Left ventricle myocardium superior (tissue), 1 donor: ENCODE results near the gene TMEM59. TPM values are rescaled to one million over a fixed set of nuclear protein-coding genes. Genes with fewer than 3 reads are reported as not detected.
A peak's percentile ranks its signal among the peaks of the same experiment; 100 is the strongest.
"Not testable (repeated sequence)": the region's sequence is repeated elsewhere in the genome, so short reads cannot be mapped to it uniquely, and the experiment has no call there.

Source experiments
- ATAC-seq: fragments of 200-7000 bp; cut with Tn5 transposase; one replicate; pipeline ENCODE4 v1.9.1; 2020; ENCODE audit warnings: mild to moderate bottlenecking, moderate library complexity
- DNase-seq: peaks from one replicate; pipeline ENCODE4 v3.0.0-alpha.2; 2020
- intact Hi-C: fragments of 100-400 bp; cut with micrococcal nuclease; formaldehyde crosslinking; loops from one replicate; pipeline ENCODE4 v1.11.0; 2022
- long read RNA-seq: library from polyadenylated mRNA; unstranded; transcript quantifications from one replicate; pipeline ENCODE4 v2.0.0, GENCODE V29; 2021
- total RNA-seq: library from RNA; stranded (reverse); fragmentation: NEBNext Ultra II Directional; extraction: Animal tissue kit (Norgen Biotek cat#: 25700); gene quantifications from one replicate; pipeline ENCODE4 v1.2.1, GENCODE V29; 2021
- donor health status: DM: no; HTN: yes; CAD: no; lungs with severe emphysema.

Gene TMEM59, protein sequence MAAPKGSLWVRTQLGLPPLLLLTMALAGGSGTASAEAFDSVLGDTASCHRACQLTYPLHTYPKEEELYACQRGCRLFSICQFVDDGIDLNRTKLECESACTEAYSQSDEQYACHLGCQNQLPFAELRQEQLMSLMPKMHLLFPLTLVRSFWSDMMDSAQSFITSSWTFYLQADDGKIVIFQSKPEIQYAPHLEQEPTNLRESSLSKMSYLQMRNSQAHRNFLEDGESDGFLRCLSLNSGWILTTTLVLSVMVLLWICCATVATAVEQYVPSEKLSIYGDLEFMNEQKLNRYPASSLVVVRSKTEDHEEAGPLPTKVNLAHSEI
- 318 TPM for total RNA-seq
- long read RNA-seq, full-length matches to known transcripts = 183 of 257 reads
- long read RNA-seq, partial matches to known transcripts = 54 of 257 reads
- long read RNA-seq, other reads (novel, unspliced or antisense) = 20 of 257 reads

DNA sequence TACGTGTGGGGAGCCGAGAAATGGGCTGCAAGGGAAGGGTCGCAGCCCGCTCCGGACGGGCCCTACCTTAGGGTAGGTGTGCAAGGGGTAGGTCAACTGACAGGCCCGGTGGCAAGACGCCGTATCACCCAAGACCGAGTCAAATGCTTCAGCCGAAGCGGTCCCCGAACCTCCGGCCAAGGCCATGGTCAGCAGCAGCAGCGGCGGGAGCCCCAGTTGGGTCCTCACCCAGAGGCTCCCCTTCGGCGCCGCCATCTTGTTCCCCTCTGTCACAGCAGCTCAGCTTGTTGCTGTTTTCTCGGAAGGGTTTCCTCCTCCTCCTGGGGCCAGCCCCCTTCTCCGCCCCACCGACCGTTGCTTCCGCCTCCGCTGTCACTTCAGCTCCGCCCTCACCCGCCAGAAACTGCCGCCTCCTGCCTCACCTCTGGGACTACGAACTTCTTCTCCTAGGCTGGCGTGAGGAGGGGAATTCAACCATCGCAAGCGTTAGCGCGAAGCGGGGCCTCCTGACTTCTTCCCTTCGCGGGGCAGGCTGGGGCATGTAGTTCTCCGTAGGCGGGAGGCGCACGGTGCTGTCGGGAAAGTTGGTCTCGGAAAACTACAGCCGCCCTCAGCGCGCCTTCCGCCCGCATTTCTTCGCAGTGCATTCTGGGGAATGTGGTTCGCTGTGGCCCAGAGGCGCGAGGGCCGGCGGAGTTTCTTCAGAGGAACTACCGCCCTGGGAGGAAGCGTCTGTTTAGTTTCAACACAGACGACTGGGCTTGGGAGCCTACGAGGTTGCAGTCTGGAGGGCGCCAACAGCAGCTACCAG lies at the start of gene TMEM59, which contains the start of gene TCEANC2:
Gene TMEM59, minus strand, starts transcription at position 271 of the 811 bp plus-strand sequence. Its CDS starts 16 bp downstream, at position 255.
Gene TCEANC2, plus strand, starts transcription at position 675 of the 811 bp plus-strand sequence. CDS start 815 bp downstream, outside the sequence.
- intact Hi-C loops = no loop called here
- peak; percentile 96 for ATAC-seq
- DNase-seq = peak; percentile 98

DNA sequence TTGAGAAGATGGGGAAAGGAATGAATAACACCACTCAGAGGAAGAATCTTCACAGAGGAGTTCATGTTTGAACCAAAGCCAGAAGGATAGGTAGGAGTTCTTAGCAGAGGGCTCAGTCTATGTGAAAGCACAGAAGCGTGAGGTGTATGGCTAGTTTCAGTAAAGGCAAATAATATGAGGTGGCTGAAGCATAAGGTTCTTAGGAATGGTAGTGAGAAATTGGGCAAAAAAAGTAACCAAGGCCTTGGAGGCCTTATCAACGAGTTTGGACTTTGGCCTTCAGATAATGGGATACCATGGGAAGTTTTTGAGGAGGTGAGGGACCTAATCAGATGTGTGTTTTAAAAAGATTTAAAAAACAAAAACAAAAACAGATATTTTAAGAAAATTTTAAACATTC lies 47.5 kb upstream of the TMEM59 start:
- ATAC-seq (no peak), DNase-seq (no peak)
- intact Hi-C loops = no loop called here

DNA sequence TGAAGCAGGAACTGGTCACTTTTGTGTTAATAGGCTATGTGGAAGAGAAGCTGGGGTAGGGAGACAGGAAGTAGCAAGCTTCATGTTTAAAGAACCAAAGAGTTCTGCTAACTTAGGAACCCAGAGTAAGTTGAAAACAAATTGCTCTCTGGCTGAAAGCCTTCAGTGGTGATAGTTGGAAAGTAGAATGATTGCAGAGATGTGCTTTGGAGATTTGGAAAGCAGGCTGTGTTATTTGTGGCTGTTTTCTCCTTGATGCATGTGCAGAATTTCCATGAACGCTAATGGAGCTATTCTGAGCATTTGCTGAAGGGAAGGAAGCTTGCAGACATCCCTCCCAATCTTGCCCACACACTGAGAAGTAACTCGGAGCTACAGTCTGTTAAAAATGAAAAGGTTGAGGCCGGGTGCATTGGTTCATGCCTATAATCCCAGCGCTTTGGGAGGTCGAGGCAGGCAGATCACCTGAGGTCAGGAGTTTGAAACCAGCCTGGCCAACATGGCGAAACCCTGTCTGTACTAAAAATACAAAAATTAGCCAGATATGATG lies 46.1 kb upstream of the TMEM59 start:
- no peak for ATAC-seq
- no peak for DNase-seq
- intact Hi-C loops = no loop called here

DNA sequence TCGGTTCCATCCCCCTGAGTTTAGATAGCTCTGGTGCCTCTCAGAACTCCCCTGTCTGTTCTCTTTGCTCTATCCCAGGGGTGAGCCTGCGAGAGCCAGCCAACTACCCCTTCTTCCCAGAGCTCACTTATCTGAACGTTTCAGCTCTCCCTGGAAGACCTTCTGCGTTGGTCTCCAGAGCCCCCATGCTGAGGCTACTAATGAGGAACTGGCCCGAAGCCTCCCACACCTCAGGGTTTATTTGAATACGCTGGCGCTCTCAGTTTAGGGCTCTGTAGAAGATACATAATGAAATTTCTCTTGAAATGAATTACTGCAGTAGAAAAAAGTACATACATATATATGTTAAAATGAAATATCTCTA lies 43.9 kb upstream of the TMEM59 start:
- DNase-seq (no peak), ATAC-seq (no peak)
- intact Hi-C loops = no loop called here

DNA sequence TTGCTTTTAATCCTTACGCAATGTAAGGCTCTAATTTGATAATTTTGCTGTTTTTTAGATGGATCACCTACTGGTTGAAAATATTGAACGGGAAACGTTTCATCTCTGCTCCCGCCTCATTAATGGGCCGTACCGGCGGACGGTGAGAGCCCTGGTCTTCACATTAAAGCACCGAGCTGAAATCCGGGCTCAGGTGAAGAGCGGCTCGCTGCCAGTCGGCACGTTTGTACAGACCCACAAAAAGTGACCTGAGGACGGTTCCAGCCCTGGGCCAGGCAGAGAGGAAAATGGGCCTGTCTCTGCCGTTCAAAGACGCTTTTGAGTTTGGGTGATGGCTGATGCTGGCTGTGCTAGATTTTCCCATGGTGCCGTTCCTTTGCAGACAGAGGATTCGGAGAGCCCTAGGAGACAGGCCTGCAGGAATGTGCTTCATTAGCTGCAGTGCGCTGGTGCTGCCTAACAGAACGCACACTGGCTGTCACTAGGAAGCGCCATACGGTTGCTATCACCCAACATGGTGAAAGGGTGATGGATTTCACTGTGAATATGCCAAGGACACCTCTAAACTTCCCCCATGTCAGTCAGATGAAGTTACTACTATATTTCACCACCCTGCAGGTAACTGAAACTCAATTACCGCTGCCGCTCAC lies 43.3 kb upstream of the TMEM59 start:
- intact Hi-C loops = no loop called here
- DNase-seq (no peak), ATAC-seq (no peak)

DNA sequence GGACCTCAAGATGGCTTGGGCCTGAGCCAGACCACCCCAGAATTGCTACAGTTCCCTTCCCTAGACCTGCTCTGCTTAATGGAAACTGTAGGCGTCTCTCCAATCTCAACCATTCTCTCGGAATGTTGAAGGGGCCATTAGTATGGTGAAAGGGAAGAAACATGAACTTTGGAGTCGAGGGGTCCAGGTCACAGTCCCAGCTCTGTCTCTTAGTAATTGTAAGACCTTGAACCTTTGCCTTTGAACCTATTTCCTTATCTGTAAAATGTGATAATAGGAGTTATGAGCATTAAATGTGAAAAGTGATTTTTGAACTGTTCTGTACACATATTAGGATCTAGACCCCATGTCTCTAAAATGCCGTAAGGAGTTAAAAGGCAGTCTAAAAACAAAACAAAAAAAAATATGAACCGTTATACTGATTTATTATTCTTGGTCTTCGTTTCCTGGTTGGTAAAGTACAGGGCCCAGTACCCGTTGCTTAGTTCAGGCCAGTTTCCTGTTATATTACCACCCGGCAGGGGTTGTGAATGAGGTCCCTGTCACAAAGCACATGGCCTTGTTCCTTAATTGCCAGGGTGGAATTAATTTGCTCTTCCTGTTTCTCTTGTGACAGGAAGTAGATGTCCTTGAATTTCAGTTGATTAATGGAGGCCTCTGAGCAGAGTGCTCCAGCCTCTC lies 42.7 kb upstream of the TMEM59 start:
- intact Hi-C loops = no loop called here
- DNase-seq (no peak), ATAC-seq (no peak)

DNA sequence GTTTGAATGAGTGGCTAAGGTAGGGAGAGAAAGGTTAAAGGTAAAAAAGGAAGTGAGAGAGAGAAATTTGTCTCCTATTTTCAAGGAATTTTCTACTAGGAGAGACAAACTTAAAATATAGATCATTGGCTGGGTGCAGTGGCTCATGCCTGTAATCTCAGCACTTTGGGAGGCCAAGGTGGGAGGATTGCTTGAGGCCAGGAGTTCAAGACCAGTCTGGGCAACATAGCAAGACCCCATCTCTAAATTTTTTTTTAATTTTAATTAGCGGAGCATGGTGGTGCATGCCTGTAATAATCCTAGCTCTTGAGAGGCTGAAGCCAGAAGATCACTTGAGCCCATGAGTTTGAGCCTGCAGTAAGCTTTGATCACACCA lies 41.7 kb upstream of the TMEM59 start:
- DNase-seq, ATAC-seq, intact Hi-C loops: not testable (repeated sequence)

DNA sequence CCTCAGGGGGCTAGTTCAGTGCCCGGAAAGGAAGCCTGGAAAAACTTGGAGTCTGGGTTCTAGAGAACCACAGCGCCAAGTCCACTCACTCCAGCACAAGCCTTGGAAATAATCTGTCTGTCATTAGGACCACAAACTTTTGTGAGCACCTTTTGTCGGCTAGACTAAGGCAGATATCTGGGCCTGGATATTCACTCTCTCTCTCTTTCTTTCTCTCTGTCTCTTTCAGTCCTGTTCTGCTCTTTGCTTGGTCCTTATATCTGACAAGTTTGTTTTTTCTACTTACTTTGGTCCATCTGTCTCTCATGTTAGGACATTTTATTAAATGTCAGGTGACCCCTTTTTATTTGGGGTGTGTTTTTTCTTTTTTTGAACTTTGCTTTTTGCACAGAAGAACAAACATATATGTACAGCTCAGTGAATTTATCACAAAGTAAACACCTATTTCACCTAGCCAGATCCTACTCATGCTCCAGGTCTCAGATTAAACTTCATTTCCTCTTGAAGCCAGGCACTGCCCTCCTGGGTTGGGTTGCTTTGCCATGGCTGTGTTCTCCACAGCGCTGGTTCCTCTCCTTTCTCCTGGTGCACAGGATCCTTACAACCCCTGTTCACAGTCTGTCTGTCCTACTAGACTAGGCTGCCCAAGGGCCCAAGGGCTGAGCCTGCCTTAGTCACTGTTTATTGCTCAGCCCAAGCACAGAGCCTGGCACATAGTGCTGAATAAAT lies 41.2 kb upstream of the TMEM59 start:
- DNase-seq (no peak), ATAC-seq (no peak)
- intact Hi-C loops = no loop called here

DNA sequence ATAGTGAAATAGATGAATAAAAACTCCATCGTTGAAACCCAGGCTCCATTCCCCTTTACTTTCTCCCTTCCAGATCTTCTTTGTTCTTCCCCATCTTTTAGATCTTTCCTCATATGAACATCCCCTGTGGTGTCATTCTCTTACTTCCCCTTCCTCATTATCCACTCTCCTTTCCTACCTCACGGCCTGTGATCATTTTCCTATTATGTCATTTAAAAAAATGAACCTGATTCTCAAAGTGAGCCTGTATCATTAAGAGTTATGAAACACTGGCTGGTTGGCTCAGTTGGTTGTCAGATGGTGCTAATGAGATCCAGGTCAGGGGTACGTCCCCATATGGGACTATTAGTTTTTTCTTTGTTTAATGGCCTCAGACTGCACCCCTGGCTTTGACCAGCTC lies 38.7 kb upstream of the TMEM59 start:
- no peak for DNase-seq
- ATAC-seq = no peak
- intact Hi-C loops = no loop called here

DNA sequence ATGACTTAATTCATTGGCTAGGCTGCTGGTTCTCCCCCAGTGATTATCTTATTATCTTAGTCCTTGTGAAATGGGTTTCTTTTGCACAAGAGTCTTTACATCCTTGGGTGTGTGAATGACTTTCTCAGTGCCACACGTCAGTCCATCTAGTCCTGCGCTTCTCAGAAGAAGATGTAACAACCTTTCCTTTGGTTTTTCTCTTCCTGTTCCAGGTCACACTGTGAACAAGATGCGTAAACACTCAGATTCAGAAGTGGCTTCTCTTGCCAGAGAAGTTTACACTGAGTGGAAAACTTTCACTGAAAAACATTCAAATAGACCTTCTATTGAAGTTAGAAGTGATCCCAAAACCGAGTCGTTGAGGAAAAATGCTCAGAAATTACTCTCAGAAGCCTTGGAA lies 35.4 kb upstream of the TMEM59 start:
- intact Hi-C loops = no loop called here
- no peak for DNase-seq
- ATAC-seq = no peak

DNA sequence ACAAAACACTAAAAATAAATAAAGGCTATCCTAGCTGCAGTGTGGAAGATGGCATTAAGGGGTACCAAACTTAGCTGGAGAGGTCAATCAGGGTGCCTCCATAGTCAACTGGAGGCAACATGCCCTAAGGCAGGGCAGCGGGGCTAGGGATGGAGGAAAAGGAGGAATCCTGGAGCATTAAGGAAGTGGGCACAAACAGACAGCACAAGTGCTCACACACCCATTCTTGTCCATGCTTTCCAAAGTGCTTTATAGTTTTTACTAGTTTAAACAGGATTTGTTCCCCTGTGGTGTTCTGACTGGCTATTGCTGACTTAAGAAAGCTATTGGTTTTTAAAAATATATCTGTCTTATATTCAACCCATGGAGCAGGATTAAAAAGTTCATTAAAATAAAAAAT lies 33.8 kb upstream of the TMEM59 start:
- no peak for ATAC-seq
- intact Hi-C loops = no loop called here
- no peak for DNase-seq

DNA sequence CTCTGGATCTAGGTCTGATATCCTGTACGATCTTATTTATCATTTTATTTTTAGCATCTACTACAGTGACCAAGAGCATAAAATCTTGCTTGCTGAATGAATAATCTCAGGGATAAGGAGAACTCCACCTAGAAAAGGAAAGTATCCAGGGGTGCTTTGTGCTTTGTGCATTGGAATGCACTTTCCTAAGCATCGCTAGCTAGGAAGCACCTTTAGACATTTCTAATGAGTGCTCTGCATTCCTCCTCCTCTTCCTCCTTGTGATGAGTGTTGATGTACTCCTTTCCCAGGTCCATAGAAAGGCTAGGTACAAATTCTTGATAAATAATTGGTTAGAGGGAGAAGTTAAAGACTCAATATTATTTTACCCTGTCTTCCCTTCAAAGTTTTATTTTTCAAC lies 31.8 kb upstream of the TMEM59 start:
- ATAC-seq (no peak), DNase-seq (no peak)
- intact Hi-C loops = no loop called here

DNA sequence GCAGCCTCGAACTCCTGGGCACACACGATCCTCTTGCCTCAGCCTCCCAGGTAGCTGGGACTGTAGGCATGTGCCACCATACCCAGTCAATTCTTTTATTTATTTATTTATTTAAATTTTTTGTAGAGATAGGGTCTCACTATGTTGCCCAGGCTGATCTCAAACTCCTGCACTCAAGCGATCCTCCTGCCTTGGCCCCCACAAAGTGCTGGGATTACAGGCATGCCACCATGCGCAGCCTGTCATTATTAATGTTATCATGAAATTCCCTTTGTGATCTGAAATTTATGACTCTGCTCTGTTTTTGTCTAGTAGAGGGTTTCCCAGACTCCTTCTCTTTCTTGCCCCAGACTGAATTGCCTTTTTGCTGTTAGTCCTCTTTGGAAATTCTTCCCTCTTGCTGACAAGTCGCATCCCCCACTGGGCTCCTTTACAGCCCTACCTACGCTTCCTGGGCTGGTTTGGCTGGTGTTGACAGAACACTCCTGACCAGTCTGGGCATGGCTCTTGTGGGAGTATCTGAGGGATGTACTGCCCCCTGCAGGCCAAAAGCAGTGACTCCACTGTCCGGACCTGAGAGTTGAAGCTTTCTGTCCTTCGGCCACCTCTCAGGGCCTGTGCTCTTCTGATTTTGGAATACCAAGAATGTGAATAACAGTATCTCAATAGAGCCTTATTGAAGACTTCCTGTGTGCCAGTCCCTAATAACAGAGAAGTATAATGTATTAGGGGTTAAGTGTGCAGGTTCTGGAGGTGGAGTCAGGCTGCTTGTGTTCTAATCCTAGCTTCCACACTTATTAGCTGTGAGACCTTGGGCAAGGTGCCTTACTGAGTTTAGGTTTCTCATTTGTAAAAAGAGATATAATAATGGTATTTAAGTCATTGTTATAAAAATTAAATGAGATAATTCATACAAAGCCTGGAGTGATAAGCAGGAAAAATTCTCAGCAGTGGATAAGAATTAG lies 28.6 kb upstream of the TMEM59 start:
- DNase-seq (peak; percentile 58), ATAC-seq (peak; percentile 72)
- intact Hi-C loops = no loop called here

DNA sequence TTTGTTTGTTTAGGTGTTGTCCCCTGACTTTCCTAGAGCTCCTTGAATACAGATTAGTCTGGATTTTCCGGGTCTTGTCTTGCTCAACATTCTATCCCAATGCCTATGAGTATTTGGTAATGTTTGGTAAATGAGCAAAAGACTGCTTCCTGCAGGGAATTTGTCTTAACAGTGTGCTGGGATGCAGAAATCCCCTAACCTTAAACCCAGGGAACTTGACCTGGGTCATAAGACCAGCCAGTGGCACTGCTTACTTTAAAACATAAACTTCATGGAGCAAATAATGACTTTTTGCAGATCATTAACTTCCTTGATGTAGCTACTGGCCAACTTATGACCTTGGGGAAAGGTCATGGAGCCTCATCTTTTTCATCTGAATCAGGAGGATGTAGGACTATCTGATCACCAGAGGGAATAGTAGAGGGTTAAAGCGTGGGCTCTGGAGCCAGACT lies 27.6 kb upstream of the TMEM59 start:
- ATAC-seq (no peak), DNase-seq (no peak)
- intact Hi-C loops = no loop called here

DNA sequence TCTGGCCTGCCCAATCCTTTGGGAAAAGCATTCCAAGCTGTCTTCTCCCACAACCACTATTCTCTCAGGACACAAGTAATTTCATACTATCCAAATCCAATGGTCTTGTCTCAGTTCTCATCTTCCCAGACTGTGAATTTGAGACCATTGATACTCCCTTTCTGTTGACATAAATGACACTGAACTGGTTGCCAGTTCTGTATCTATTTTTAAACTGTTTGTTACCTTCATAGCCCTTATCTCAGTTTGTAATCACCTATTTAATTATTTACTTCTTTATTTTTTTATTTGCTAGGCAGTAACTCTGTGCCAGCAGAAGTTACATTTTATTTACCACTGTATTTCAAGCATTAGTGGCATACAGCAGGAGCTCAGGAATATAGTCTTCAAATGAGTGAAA lies 24.4 kb upstream of the TMEM59 start:
- ATAC-seq (no peak), DNase-seq (no peak)
- intact Hi-C loops = no loop called here

DNA sequence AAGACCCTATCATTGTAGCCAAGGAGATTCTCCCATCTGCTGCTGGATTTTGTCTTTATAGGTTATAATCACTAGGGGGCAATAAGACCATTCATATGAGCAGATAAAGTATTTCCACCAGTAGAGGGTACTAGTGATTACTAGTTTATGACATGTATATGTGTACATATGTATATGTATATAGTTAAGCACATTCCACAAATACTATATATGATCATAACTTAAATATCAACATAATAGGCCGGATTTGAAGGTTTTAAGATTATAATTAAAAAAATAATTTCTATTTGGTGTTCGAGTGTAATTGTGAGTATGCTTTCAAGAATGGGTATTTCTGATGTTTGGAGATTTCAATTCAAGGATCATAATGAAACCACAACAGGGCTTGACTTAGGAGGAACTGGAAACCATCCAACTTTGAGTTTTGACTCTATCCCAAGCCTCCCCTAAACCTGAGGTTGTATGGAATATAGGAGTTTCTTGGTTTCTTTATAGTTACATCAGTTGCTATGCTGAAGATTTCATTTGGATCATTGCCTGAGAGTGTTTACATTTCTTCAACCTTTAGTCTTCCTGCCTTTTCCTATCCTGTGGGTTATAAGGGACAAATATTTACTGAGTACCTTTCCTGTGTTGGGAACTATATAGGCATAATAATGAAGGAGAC lies 17.3 kb upstream of the TMEM59 start:
- intact Hi-C loops = no loop called here
- peak; percentile 63 for ATAC-seq

DNA sequence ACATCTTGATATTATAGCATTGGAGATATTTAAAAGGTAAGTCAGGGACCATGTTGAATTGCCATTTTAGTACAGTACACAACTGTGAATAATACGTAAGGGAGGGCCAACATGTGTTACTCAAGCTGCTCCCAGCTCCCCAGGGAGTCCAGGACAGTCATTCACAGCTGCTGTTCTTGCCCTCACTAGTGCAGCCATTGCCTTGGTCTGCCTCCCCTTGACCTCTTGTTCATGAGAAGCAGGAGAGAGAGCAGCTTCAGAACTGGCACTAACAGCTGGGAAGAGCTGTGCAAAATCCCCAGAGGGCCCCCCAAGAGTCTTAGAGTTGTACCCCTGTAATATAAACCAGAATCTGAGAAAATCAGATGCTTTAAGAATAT lies 16.8 kb upstream of the TMEM59 start:
- peak; percentile 32 for ATAC-seq
- intact Hi-C loops = no loop called here
- DNase-seq = no peak

More for the DNA sequence above, 17.3 kb upstream of the TMEM59 start:
- no peak for DNase-seq
